IMR-90 (cell line): Measurements from ENCODE around the gene ZNF526. TPM values are rescaled to one million over a fixed set of nuclear protein-coding genes. Genes with fewer than 3 reads are reported as not detected.

Experiments
- ATAC-seq: fragments of 200-7000 bp; cut with Tn5 transposase; 2 replicates; pipeline ENCODE4 v1.9.1; 2020; ENCODE audit warnings: low read depth, mild to moderate bottlenecking, moderate library complexity
- BruUV-seq: library from RNA; stranded (reverse); fragments of 400-500 nt; replicated peaks from 2 replicates; lab custom pipeline; 2021; lab: Mats Ljungman, UMichigan
- CTCF ChIA-PET: fragments of 300-600 bp; formaldehyde crosslinking; extraction: SDS; loops from one replicate; lab custom pipeline; 2021; ENCODE audit warnings: antibody characterized with exemption; lab: Yijun Ruan, JAX
- POLR2A ChIA-PET: fragments of 300-600 bp; sonication (Branson Sonifier 250); formaldehyde crosslinking; loops from one replicate; lab custom pipeline; 2022; ENCODE audit warnings: antibody characterized with exemption; ENCODE audit not compliant: unreplicated experiment; lab: Charles Lee
- DNase-seq: peaks from one replicate; pipeline ENCODE4 v3.0.0; 2013
- H2AFZ ChIP-seq: replicated peaks from 2 replicates; pipeline ENCODE3; 2013; ENCODE audit warnings: low read length, mild to moderate bottlenecking; ENCODE audit not compliant: poor library complexity
- H2AK5ac ChIP-seq: 2 replicates; pipeline ENCODE4 v1.6.1; 2013; ENCODE audit warnings: low read depth, low read length, inconsistent platforms
- H2AK9ac ChIP-seq: replicated peaks from 2 replicates; pipeline ENCODE3; 2013; ENCODE audit warnings: mild to moderate bottlenecking, low read depth, low read length, moderate library complexity; ENCODE audit not compliant: poor library complexity
- H2BK120ac ChIP-seq: 2 replicates; pipeline ENCODE4 v1.6.1; 2013; ENCODE audit warnings: low read depth, low read length, inconsistent platforms
- H2BK15ac ChIP-seq: 3 replicates; pipeline ENCODE4 v1.6.1; 2013; ENCODE audit warnings: low read depth, low read length, inconsistent platforms
- H2BK20ac ChIP-seq: 2 replicates; pipeline ENCODE4 v1.6.1; 2013; ENCODE audit warnings: low read depth, mild to moderate bottlenecking, inconsistent platforms, low read length, moderate library complexity
- H2BK5ac ChIP-seq: 2 replicates; pipeline ENCODE4 v1.6.1; 2013; ENCODE audit warnings: mild to moderate bottlenecking, low read depth, low read length, inconsistent platforms; ENCODE audit not compliant: poor library complexity, severe bottlenecking
- H3K14ac ChIP-seq: replicated peaks from 2 replicates; pipeline ENCODE4 v1.6.1; 2013; ENCODE audit warnings: low read depth, low read length, inconsistent platforms
- H3K18ac ChIP-seq: 2 replicates; pipeline ENCODE4 v1.6.1; 2013; ENCODE audit warnings: low read depth, low read length, control low read depth
- H3K23ac ChIP-seq: 2 replicates; pipeline ENCODE4 v1.6.1; 2013; ENCODE audit warnings: low read depth, low read length, inconsistent platforms
- H3K27ac ChIP-seq: 2 replicates; pipeline ENCODE4 v1.5.1; 2013; ENCODE audit warnings: mild to moderate bottlenecking, control low read depth, low read length; ENCODE audit not compliant: insufficient read depth
- H3K27me3 ChIP-seq: 2 replicates; pipeline ENCODE4 v1.6.1; 2013; ENCODE audit warnings: low read length; ENCODE audit not compliant: control insufficient read depth, insufficient read depth
- H3K36me3 ChIP-seq: 2 replicates; pipeline ENCODE4 v1.6.1; 2013; ENCODE audit warnings: low read length, mixed read lengths; ENCODE audit not compliant: control insufficient read depth, insufficient read depth
- H3K4ac ChIP-seq: 2 replicates; pipeline ENCODE4 v1.6.1; 2013; ENCODE audit warnings: low read depth, low read length, inconsistent platforms
- H3K4me1 ChIP-seq: 2 replicates; pipeline ENCODE4 v1.6.1; 2013; ENCODE audit warnings: low read length, mixed read lengths; ENCODE audit not compliant: control insufficient read depth, insufficient read depth
- H3K4me2 ChIP-seq: 2 replicates; pipeline ENCODE4 v1.6.1; 2013; ENCODE audit warnings: low read depth, mild to moderate bottlenecking, control low read depth, low read length, moderate library complexity
- H3K4me3 ChIP-seq: 2 replicates; pipeline ENCODE4 v1.5.1; 2013; ENCODE audit warnings: low read depth, mild to moderate bottlenecking, control low read depth, low read length, moderate library complexity; ENCODE audit not compliant: insufficient read depth
- H3K56ac ChIP-seq: 2 replicates; pipeline ENCODE4 v1.6.1; 2013; ENCODE audit warnings: low read length, inconsistent platforms; ENCODE audit not compliant: insufficient read depth; ENCODE audit errors: extremely low read depth
- H3K79me1 ChIP-seq, 2 experiments: 2 replicates each; pipeline ENCODE4 v1.6.1; 2013; ENCODE audit warnings: low read length in 2 of 2, inconsistent platforms in 1 of 2, low read depth in 1 of 2
- H3K9ac ChIP-seq: 2 replicates; pipeline ENCODE4 v1.6.1; 2013; ENCODE audit warnings: low read depth, low read length, control low read depth
- H3K9me1 ChIP-seq: 2 replicates; pipeline ENCODE4 v1.6.1; 2013; ENCODE audit warnings: low read length, inconsistent platforms; ENCODE audit not compliant: insufficient read depth
- H3K9me3 ChIP-seq: 2 replicates; pipeline ENCODE4 v1.6.1; 2013; ENCODE audit warnings: low read length; ENCODE audit not compliant: control insufficient read depth, insufficient read depth
- H4K20me1 ChIP-seq: 2 replicates; pipeline ENCODE4 v1.6.1; 2013; ENCODE audit warnings: low read length, inconsistent platforms; ENCODE audit not compliant: insufficient read depth
- H4K5ac ChIP-seq: 2 replicates; pipeline ENCODE4 v1.6.1; 2013; ENCODE audit warnings: mild to moderate bottlenecking, low read depth, low read length, control low read depth
- H4K8ac ChIP-seq, 2 experiments: 2 replicates each; pipeline ENCODE4 v1.6.1; 2013; ENCODE audit warnings: low read depth in 2 of 2, low read length in 2 of 2, control low read depth in 1 of 2, inconsistent platforms in 1 of 2
- H4K91ac ChIP-seq: 2 replicates; pipeline ENCODE4 v1.6.1; 2013; ENCODE audit warnings: low read depth, low read length, inconsistent platforms; ENCODE audit not compliant: insufficient read depth
- CEBPB ChIP-seq: IDR thresholded peaks from 2 replicates; pipeline ENCODE4 v1.6.1; 2012; ENCODE audit warnings: low read depth, low read length, improper control_type of control experiment
- CHD1 ChIP-seq: IDR thresholded peaks from 2 replicates; pipeline ENCODE4 v1.6.1; 2012; ENCODE audit warnings: low read depth, low read length, improper control_type of control experiment
- FOS ChIP-seq: fragments of 150-350 bp; IDR thresholded peaks from 2 replicates; pipeline ENCODE4 v1.6.1; 2016; ENCODE audit warnings: low read depth, low read length
- MAZ ChIP-seq: IDR thresholded peaks from 2 replicates; pipeline ENCODE4 v1.6.1; 2012; ENCODE audit warnings: low read depth, mild to moderate bottlenecking, low read length, improper control_type of control experiment, moderate library complexity, borderline replicate concordance
- MXI1 ChIP-seq: IDR thresholded peaks from 2 replicates; pipeline ENCODE4 v1.6.1; 2012; ENCODE audit warnings: low read depth, mild to moderate bottlenecking, low read length, moderate library complexity, borderline replicate concordance
- NFE2L2 ChIP-seq: fragments of 150-350 bp; IDR thresholded peaks from 2 replicates; pipeline ENCODE4 v1.6.1; 2016; ENCODE audit warnings: low read depth, mild to moderate bottlenecking, low read length
- POLR2A ChIP-seq: IDR thresholded peaks from 2 replicates; pipeline ENCODE4 v1.6.1; 2012; ENCODE audit warnings: mild to moderate bottlenecking, low read depth, low read length
- RAD21 ChIP-seq: IDR thresholded peaks from 2 replicates; pipeline ENCODE4 v1.6.1; 2012; ENCODE audit warnings: low read length, improper control_type of control experiment
- RCOR1 ChIP-seq: IDR thresholded peaks from 2 replicates; pipeline ENCODE4 v1.6.1; 2012; ENCODE audit warnings: mild to moderate bottlenecking, low read length, improper control_type of control experiment; ENCODE audit not compliant: insufficient replicate concordance
- SMC3 ChIP-seq: fragments of 150-350 bp; IDR thresholded peaks from 2 replicates; pipeline ENCODE4 v1.6.1; 2016; ENCODE audit warnings: low read depth, mild to moderate bottlenecking, antibody characterized with exemption, low read length, moderate library complexity
- WGBS, 2 experiments: methylation state at CpG; one replicate each; pipeline versions ENCODE4 v1.1.5 to v1.1.7; 2013; ENCODE audit warnings: missing lambda C conversion rate in 2 of 2; ENCODE audit not compliant: insufficient read length in 1 of 2; ENCODE audit errors: extremely low coverage in 2 of 2; 5-methylcytosine and 5-hydroxymethylcytosine counted together
- dilution Hi-C: fragments of 300-500 bp; cut with HindIII; formaldehyde crosslinking; loops from one replicate; pipeline ENCODE4 v1.14.3; 2018; ENCODE audit warnings: low sequenced_read_pairs; ENCODE audit not compliant: unreplicated experiment
- in situ Hi-C: fragments of 300-500 bp; cut with MboI; formaldehyde crosslinking; loops from 3 replicates; pipeline ENCODE4 v1.14.3; 2019; ENCODE audit warnings: low sequenced_read_pairs, inconsistent platforms, mixed read lengths
- intact Hi-C: fragments of 100-400 bp; cut with micrococcal nuclease; formaldehyde crosslinking; loops from 2 replicates; pipeline ENCODE4 v1.10.0; 2022
- polyA plus RNA-seq, 3 experiments: library from polyadenylated mRNA; depleted of rRNA; stranded (reverse); fragments of >200 nt; gene quantifications; 2 replicates each; pipeline ENCODE4 v1.2.3, GENCODE V29; 2012; ENCODE audit warnings: low replicate concordance in 1 of 3
- total RNA-seq: library from RNA; depleted of rRNA; stranded (reverse); fragments of >200 nt; gene quantifications from 2 replicates; pipeline ENCODE4 v1.2.3, GENCODE V29; 2012
- TF ChIP-seq, protein P1 (sequence below): fragments of 150-350 bp; IDR thresholded peaks from 2 replicates; pipeline ENCODE4 v1.6.1; 2017; ENCODE audit warnings: mild to moderate bottlenecking, antibody characterized with exemption, low read length, low read depth

ZNF526 gene
- total and polyA plus RNA-seq, 2 of the 4 experiments (the other 2 are of a cell fraction): 7.3 to 13.6 TPM

DNA sequence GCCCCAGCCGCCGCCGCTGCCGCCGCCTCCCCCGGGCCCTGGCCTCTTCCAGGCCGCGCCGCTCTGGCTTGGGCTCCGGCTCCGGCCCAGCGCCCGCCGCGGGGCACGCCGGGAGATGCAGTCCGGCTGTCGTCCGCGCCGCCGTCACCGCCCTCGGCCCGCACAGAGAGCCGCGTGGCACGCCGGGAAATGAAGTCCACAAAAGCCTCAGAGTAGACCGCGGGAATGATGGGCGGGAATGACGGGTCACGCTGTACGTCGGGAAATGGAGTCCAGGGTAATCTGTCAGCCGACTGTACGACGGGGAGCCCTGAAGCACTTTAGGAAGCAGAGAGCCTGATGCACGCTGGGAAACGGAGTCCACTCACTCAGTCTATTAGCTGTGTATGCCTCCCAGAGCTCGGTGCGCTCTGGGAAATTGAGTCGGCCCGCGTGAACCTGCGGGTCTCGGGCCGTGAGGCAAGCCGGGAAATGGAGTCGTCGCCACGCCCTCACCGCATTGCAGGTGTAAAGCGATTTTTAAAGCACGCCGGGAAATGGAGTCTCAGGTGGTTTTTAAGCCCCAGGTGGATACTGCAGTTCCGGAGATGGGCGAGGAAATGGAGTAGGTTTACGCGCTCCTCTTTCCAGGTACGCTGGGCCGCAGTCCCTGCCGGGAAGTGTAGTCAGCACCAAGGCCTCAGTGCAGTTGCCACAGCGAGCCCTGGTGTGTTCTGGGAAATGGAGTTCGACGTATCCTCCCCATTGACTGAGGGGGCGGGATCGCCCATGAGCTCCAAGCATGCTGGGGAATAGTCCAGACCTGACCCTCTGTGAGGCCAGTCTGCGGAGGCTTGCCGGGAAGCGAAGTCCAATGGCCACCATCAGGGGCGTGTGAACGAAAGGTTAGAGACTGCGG, 22.6 kb downstream of the ZNF526 start, which contains the start of gene GSK3A:
Gene GSK3A (minus strand): TSS at position 91 of the 898 bp plus-strand sequence. CDS start 137 bp downstream, outside the sequence.
- CTCF ChIA-PET: interaction anchor here (0.6 to 5.0 kb wide), 3 partner anchors 10 to 1908 kb away, joined by 3 to 29 read pairs (median 4); no protein-coding TSS in a partner anchor
- Histone ChIP-seq H4K91ac (peak within 1 kb of the TSS; percentile 63; the same call in 1 of the 2 replicates), H3K9ac (peak within 1 kb of the TSS; percentile 98), H4K20me1 (peaks cover 15% of the 10 kb centered on the region), H3K9me3 (no peaks in the 10 kb centered on the region), H3K4me2 (peak within 1 kb of the TSS; percentile 96), H3K79me1 (peaks cover 17 to 66% of the 10 kb centered on the region in 2 experiments), H3K27ac (peak within 1 kb of the TSS; percentile 83), H2AFZ (peak within 1 kb of the TSS; percentile 93), H4K5ac (peak within 1 kb of the TSS; percentile 66), H3K36me3 (peaks cover 10% of the 10 kb centered on the region), H3K4me3 (peak within 1 kb of the TSS; percentile 91), H4K8ac (peak within 1 kb of the TSS; percentile 16 to 86), H3K56ac (peak within 1 kb of the TSS; percentile 90), H2AK5ac (peak within 1 kb of the TSS; percentile 63; the same call in 1 of the 2 replicates), H2AK9ac (peak within 1 kb of the TSS; percentile 95), H3K4me1 (peaks cover 8% of the 10 kb centered on the region), H2BK15ac (peak within 1 kb of the TSS; percentile 4; the same call in 1 of the 3 replicates), H3K14ac (peak within 1 kb of the TSS; percentile 98), H3K18ac (0 out of 2 replicates have a peak within 1 kb of the TSS, but pooled peaks have one; percentile 22), H3K4ac (peak within 1 kb of the TSS; percentile 79), H3K27me3 (no peaks in the 10 kb centered on the region), H3K9me1 (peaks cover 4% of the 10 kb centered on the region; the same call in 1 of the 2 replicates), H2BK20ac (no peak within 1 kb of the TSS), H3K23ac (peak within 1 kb of the TSS; percentile 98), H2BK120ac (peak within 1 kb of the TSS; percentile 17; the same call in 1 of the 2 replicates), H2BK5ac (peak within 1 kb of the TSS; percentile 41)
- dilution Hi-C loops: no loop called here
- in situ Hi-C loops: no loop called here
- no TSS peak for BruUV-seq
- peak; percentile 76 for ATAC-seq
- TF ChIP-seq RAD21 (peak; percentile 15; the same call in 1 of the 2 replicates), MAZ (peak; percentile 59), NFE2L2 (no peak), CHD1 (no peak), RCOR1 (no peak), SMC3 (0 out of 2 replicates have a peak, but pooled peaks have one; percentile 5), CEBPB (peak; percentile 89), MXI1 (peak; percentile 96), FOS (no peak), POLR2A (peak; percentile 91)
- TF ChIP-seq, protein P1, sequence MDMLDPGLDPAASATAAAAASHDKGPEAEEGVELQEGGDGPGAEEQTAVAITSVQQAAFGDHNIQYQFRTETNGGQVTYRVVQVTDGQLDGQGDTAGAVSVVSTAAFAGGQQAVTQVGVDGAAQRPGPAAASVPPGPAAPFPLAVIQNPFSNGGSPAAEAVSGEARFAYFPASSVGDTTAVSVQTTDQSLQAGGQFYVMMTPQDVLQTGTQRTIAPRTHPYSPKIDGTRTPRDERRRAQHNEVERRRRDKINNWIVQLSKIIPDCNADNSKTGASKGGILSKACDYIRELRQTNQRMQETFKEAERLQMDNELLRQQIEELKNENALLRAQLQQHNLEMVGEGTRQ: peak; percentile 47; the same call in 1 of the 2 replicates
- WGBS, 2 experiments: 0% methylated on average over 55 of the region's 76 CpGs; no CpG with 5 or more reads in 1 of the 2 experiments
- intact Hi-C loops: loop anchor here (2.0 to 5.0 kb wide), 3 partner anchors 22 to 135 kb away; partner anchors contain the start of genes POU2F2 and ZNF526
- POLR2A ChIA-PET: interaction anchor here (1.1 kb wide), 1 partner anchor 9 kb away, joined by 4 read pairs; no protein-coding TSS in a partner anchor
- DNase-seq: peak; percentile 99
